Liver (tissue), 3 donors: Measurements from ENCODE around the gene YPEL4.

ENCODE experiments used
- EGR1 ChIP-seq, 2 donors: IDR thresholded peaks; 2 replicates each; pipeline ENCODE4 v1.6.1; 2016 to 2018; ENCODE audit warnings: antibody characterized with exemption in 2 of 2, low read depth in 2 of 2
- GABPA ChIP-seq, 2 donors: IDR thresholded peaks in 1 of 2; conservative IDR thresholded peaks in 1 of 2; 2 replicates each; pipeline ENCODE4 v1.6.1; 2016; ENCODE audit warnings: antibody characterized with exemption in 2 of 2, mild to moderate bottlenecking in 1 of 2, moderate library complexity in 1 of 2
- HNF4A ChIP-seq, 2 donors: conservative IDR thresholded peaks; 2 replicates each; pipeline ENCODE4 v1.6.1; 2016; ENCODE audit warnings: antibody characterized with exemption in 2 of 2, mild to moderate bottlenecking in 2 of 2
- JUND ChIP-seq, 2 donors: IDR thresholded peaks; 2 replicates each; pipeline ENCODE4 v1.6.1; 2016; ENCODE audit warnings: antibody characterized with exemption in 2 of 2
- NR2F2 ChIP-seq: IDR thresholded peaks from 2 replicates; pipeline ENCODE4 v1.6.1; 2016; ENCODE audit warnings: antibody characterized with exemption
- RAD21 ChIP-seq, 2 donors: IDR thresholded peaks; 2 replicates each; pipeline ENCODE4 v1.6.1; 2016; ENCODE audit warnings: antibody characterized with exemption in 2 of 2, mild to moderate bottlenecking in 2 of 2
- RXRA ChIP-seq, 2 donors: IDR thresholded peaks; 2 replicates each; pipeline ENCODE4 v1.6.1; 2017 to 2018; ENCODE audit warnings: antibody characterized with exemption in 2 of 2, mild to moderate bottlenecking in 1 of 2
- TAF1 ChIP-seq: conservative IDR thresholded peaks from 2 replicates; pipeline ENCODE4 v1.6.1; 2016; ENCODE audit warnings: antibody characterized with exemption, mild to moderate bottlenecking
- YY1 ChIP-seq: IDR thresholded peaks from 2 replicates; pipeline ENCODE4 v1.6.1; 2016; ENCODE audit warnings: antibody characterized with exemption, mild to moderate bottlenecking
- TF ChIP-seq, protein P1 (sequence below): fragments of 150-350 bp; IDR thresholded peaks from 2 replicates; pipeline ENCODE4 v1.5.1; 2017; ENCODE audit warnings: improper control_type of control experiment, low read depth, low read length; ENCODE audit not compliant: missing input control
- TF ChIP-seq, protein P2 (sequence below): IDR thresholded peaks from 2 replicates; pipeline ENCODE4 v1.6.1; 2016; ENCODE audit warnings: antibody characterized with exemption, mild to moderate bottlenecking
- TF ChIP-seq, protein P3 (sequence below): IDR thresholded peaks from 2 replicates; pipeline ENCODE4 v1.6.1; 2016; ENCODE audit warnings: antibody characterized with exemption
- TF ChIP-seq, protein P4 (sequence below): IDR thresholded peaks from 2 replicates; pipeline ENCODE4 v1.6.1; 2016; ENCODE audit warnings: antibody characterized with exemption
- donor health status: healthy.
- donor health status: healthy.

DNA sequence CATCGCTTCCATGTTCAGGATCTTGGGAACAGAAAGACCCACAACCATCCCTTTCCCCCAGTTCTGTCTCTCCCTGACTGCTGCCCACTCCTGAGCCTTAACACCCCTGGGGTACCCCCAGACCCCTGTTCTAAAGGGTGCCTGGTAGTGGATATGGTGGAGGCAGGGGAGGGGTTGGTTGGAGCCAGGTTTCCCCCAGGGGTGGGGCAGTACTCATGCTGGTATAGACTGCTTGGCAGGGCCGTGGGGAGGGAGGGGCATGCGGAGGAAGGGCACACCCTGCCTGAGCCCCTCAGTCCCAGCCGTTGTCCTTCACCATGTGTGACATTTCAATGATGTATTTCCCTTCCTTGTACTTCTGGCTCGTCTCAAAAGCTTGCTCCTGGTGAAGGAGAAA is 4.0 kb downstream of the YPEL4 start:
- TF ChIP-seq, protein P1, sequence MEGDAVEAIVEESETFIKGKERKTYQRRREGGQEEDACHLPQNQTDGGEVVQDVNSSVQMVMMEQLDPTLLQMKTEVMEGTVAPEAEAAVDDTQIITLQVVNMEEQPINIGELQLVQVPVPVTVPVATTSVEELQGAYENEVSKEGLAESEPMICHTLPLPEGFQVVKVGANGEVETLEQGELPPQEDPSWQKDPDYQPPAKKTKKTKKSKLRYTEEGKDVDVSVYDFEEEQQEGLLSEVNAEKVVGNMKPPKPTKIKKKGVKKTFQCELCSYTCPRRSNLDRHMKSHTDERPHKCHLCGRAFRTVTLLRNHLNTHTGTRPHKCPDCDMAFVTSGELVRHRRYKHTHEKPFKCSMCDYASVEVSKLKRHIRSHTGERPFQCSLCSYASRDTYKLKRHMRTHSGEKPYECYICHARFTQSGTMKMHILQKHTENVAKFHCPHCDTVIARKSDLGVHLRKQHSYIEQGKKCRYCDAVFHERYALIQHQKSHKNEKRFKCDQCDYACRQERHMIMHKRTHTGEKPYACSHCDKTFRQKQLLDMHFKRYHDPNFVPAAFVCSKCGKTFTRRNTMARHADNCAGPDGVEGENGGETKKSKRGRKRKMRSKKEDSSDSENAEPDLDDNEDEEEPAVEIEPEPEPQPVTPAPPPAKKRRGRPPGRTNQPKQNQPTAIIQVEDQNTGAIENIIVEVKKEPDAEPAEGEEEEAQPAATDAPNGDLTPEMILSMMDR: no peak
- TF ChIP-seq, protein P2, sequence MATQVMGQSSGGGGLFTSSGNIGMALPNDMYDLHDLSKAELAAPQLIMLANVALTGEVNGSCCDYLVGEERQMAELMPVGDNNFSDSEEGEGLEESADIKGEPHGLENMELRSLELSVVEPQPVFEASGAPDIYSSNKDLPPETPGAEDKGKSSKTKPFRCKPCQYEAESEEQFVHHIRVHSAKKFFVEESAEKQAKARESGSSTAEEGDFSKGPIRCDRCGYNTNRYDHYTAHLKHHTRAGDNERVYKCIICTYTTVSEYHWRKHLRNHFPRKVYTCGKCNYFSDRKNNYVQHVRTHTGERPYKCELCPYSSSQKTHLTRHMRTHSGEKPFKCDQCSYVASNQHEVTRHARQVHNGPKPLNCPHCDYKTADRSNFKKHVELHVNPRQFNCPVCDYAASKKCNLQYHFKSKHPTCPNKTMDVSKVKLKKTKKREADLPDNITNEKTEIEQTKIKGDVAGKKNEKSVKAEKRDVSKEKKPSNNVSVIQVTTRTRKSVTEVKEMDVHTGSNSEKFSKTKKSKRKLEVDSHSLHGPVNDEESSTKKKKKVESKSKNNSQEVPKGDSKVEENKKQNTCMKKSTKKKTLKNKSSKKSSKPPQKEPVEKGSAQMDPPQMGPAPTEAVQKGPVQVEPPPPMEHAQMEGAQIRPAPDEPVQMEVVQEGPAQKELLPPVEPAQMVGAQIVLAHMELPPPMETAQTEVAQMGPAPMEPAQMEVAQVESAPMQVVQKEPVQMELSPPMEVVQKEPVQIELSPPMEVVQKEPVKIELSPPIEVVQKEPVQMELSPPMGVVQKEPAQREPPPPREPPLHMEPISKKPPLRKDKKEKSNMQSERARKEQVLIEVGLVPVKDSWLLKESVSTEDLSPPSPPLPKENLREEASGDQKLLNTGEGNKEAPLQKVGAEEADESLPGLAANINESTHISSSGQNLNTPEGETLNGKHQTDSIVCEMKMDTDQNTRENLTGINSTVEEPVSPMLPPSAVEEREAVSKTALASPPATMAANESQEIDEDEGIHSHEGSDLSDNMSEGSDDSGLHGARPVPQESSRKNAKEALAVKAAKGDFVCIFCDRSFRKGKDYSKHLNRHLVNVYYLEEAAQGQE: no peak
- TF ChIP-seq RAD21 (IDR thresholded peaks at IDR 0.05) (no peak), GABPA (IDR thresholded peaks at IDR 0.05 in 1 of 2, conservative IDR thresholded peaks at IDR 0.05 in 1 of 2) (no peak), TAF1 (no peak), HNF4A (conservative IDR thresholded peaks at IDR 0.05) (no peak), RXRA (IDR thresholded peaks at IDR 0.05) (no peak), JUND (IDR thresholded peaks at IDR 0.05) (no peak), EGR1 (IDR thresholded peaks at IDR 0.05; ENCODE audit: low read depth in 2 of 2) (no peak), YY1 (no peak), NR2F2 (no peak)
- TF ChIP-seq, protein P3, sequence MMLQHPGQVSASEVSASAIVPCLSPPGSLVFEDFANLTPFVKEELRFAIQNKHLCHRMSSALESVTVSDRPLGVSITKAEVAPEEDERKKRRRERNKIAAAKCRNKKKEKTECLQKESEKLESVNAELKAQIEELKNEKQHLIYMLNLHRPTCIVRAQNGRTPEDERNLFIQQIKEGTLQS: no peak
- TF ChIP-seq, protein P4, sequence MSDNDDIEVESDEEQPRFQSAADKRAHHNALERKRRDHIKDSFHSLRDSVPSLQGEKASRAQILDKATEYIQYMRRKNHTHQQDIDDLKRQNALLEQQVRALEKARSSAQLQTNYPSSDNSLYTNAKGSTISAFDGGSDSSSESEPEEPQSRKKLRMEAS: no peak
